ENCODE data around the gene RHO.

DNA sequence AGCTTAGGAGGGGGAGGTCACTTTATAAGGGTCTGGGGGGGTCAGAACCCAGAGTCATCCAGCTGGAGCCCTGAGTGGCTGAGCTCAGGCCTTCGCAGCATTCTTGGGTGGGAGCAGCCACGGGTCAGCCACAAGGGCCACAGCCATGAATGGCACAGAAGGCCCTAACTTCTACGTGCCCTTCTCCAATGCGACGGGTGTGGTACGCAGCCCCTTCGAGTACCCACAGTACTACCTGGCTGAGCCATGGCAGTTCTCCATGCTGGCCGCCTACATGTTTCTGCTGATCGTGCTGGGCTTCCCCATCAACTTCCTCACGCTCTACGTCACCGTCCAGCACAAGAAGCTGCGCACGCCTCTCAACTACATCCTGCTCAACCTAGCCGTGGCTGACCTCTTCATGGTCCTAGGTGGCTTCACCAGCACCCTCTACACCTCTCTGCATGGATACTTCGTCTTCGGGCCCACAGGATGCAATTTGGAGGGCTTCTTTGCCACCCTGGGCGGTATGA lies at the start of gene RHO:
- no peak for TF ChIP-seq POLR2AphosphoS5 (IDR thresholded peaks at IDR 0.05; ENCODE audit: low read depth, low read length)
- TF ChIP-seq POLR2A (IDR thresholded peaks at IDR 0.05; ENCODE audit: low read depth, low read length): no peak

Measured in GM12892 (cell line).